ENCODE results near the gene RGS8.

GRCh38 chr1:182715531-182715930 is 31.1 kb upstream of the RGS8 start:
- TF ChIP-seq, protein P1, sequence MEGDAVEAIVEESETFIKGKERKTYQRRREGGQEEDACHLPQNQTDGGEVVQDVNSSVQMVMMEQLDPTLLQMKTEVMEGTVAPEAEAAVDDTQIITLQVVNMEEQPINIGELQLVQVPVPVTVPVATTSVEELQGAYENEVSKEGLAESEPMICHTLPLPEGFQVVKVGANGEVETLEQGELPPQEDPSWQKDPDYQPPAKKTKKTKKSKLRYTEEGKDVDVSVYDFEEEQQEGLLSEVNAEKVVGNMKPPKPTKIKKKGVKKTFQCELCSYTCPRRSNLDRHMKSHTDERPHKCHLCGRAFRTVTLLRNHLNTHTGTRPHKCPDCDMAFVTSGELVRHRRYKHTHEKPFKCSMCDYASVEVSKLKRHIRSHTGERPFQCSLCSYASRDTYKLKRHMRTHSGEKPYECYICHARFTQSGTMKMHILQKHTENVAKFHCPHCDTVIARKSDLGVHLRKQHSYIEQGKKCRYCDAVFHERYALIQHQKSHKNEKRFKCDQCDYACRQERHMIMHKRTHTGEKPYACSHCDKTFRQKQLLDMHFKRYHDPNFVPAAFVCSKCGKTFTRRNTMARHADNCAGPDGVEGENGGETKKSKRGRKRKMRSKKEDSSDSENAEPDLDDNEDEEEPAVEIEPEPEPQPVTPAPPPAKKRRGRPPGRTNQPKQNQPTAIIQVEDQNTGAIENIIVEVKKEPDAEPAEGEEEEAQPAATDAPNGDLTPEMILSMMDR (conservative IDR thresholded peaks at IDR 0.05) = no peak
- TF ChIP-seq EZH2 (IDR thresholded peaks at IDR 0.05; ENCODE audit: low read depth) = no peak
